ENCODE results near the gene SMIM43. TPM values are rescaled to one million over a fixed set of nuclear protein-coding genes. Genes with fewer than 3 reads are reported as not detected.

Gene SMIM43
- total and polyA plus RNA-seq, 2 donors (not counting 3 experiments of a cell fraction or from before 2014, with no cell fraction given): 0.18 TPM; not detected in 1

DNA sequence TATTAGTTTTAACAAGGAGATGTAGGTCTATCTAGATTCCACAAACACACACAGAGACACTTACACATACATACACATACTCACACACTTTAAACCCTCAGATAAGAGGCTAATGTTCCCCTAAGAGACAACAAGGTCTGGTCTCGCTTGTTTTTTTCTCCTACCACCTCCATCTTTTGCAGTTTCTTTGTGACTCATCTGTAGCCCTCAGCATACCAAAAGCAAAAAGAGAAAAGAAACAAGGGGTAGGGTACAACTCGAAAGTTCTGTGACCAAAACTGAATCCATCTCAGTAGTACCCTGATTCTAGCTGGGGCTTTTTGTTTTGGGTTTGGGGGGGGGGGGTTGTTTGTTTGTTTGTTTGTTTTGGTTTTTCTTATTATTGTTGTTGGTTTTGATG lies 23.9 kb upstream of the SMIM43 start:
- no peaks in the 10 kb centered on the region for H3K36me3 ChIP-seq (ENCODE audit: control insufficient read depth in 2 of 2, extremely low read depth in 1 of 2, insufficient read depth in 2 of 2, low read length in 2 of 2)
- POLR2A ChIA-PET: no interaction called here
- H2AFZ ChIP-seq (ENCODE audit: low read depth, low read length): no peak overlapping the region
- CTCF ChIA-PET: interaction anchor here (1.3 to 1.5 kb wide), 2 partner anchors 11 to 12 kb away, joined by 3 read pairs; no protein-coding TSS in a partner anchor
- peaks cover 21% of the 10 kb centered on the region for H3K4me1 ChIP-seq (ENCODE audit: control insufficient read depth, extremely low read depth, insufficient read depth, low read length)
- no peaks in the 10 kb centered on the region for H3K79me2 ChIP-seq (ENCODE audit: control insufficient read depth, insufficient read depth, low read length)
- no peak for FAIRE-seq
- no peak overlapping the region for H3K4me2 ChIP-seq (ENCODE audit: insufficient read depth, low read length)
- H3K4me3 ChIP-seq (replicated peaks in 1 of 3; ENCODE audit: insufficient read depth in 1 of 3, low read depth in 1 of 3, low read length in 3 of 3): no peak overlapping the region
- no peaks in the 10 kb centered on the region for H3K9me3 ChIP-seq (replicated peaks; ENCODE audit: control insufficient read depth, insufficient read depth, low read length)
- H3K27me3 ChIP-seq (ENCODE audit: control insufficient read depth in 2 of 2, insufficient read depth in 2 of 2, low read length in 2 of 2): no peaks in the 10 kb centered on the region
- BruUV-seq (replicated peaks): no TSS peak
- H3K9ac ChIP-seq (replicated peaks; ENCODE audit: extremely low read depth, insufficient read depth, low read length): no peak overlapping the region
- no peak for DNase-seq (ENCODE audit: low read depth, low spot score)
- dilution Hi-C loops (cut with MboI; ENCODE audit: extremely low pct_ligation_motif_present, low sequenced_read_pairs): no loop called here
- TF ChIP-seq POLR2A (IDR thresholded peaks at IDR 0.05; ENCODE audit: low read depth, low read length): no peak
- no peak for TF ChIP-seq MYC (IDR thresholded peaks at IDR 0.05; ENCODE audit: low read depth, low read length)
- TF ChIP-seq POLR2AphosphoS5 (IDR thresholded peaks at IDR 0.05; ENCODE audit: insufficient read depth, low read depth, low read length): no peak
- TF ChIP-seq, protein P1, sequence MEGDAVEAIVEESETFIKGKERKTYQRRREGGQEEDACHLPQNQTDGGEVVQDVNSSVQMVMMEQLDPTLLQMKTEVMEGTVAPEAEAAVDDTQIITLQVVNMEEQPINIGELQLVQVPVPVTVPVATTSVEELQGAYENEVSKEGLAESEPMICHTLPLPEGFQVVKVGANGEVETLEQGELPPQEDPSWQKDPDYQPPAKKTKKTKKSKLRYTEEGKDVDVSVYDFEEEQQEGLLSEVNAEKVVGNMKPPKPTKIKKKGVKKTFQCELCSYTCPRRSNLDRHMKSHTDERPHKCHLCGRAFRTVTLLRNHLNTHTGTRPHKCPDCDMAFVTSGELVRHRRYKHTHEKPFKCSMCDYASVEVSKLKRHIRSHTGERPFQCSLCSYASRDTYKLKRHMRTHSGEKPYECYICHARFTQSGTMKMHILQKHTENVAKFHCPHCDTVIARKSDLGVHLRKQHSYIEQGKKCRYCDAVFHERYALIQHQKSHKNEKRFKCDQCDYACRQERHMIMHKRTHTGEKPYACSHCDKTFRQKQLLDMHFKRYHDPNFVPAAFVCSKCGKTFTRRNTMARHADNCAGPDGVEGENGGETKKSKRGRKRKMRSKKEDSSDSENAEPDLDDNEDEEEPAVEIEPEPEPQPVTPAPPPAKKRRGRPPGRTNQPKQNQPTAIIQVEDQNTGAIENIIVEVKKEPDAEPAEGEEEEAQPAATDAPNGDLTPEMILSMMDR (IDR thresholded peaks at IDR 0.05; ENCODE audit: extremely low read depth in 1 of 2, insufficient read depth in 1 of 2, low read depth in 1 of 2, low read length in 2 of 2): no peak
- no peak for TF ChIP-seq JUN (IDR thresholded peaks at IDR 0.05; ENCODE audit: borderline replicate concordance, insufficient read depth, insufficient read length, low read depth)
- TF ChIP-seq GATA2 (IDR thresholded peaks at IDR 0.05; ENCODE audit: insufficient read depth, insufficient read length, low read depth, low read length): no peak
- no peak for TF ChIP-seq FOS (IDR thresholded peaks at IDR 0.05; ENCODE audit: borderline replicate concordance, insufficient read depth, low read length)
- no peaks in the 10 kb centered on the region for H3K9me1 ChIP-seq (replicated peaks; ENCODE audit: control insufficient read depth, extremely low read depth, insufficient read depth, low read length)
- H3K27ac ChIP-seq (ENCODE audit: insufficient read depth, low read depth, low read length): no peak overlapping the region
- no peaks in the 10 kb centered on the region for H4K20me1 ChIP-seq (replicated peaks; ENCODE audit: control insufficient read depth, extremely low read depth, insufficient read depth, low read length)
- intact Hi-C loops (cut with micrococcal nuclease): no loop called here

Measured in endothelial cell of umbilical vein (primary cell).